Sigmoid colon (tissue), 7 donors: ENCODE data around the gene PARP14. TPM values are rescaled to one million over a fixed set of nuclear protein-coding genes. Genes with fewer than 3 reads are reported as not detected.

Experiments used
- DNase-seq: peaks from one replicate; pipeline ENCODE4 v3.0.0-alpha.2; 2019
- H3K27ac ChIP-seq, 4 donors: fragments of 200-600 bp; sonication (generic); one replicate each; pipeline ENCODE4 v1.5.1; 2016 to 2019; ENCODE audit warnings: mild to moderate bottlenecking in 1 of 4
- H3K27me3 ChIP-seq, 3 donors: fragments of 200-600 bp; sonication (generic); one replicate each; pipeline ENCODE4 v1.5.1; 2019; ENCODE audit warnings: mild to moderate bottlenecking in 1 of 3
- H3K36me3 ChIP-seq, 4 donors: fragments of 200-600 bp; sonication (generic); one replicate each; pipeline ENCODE4 v1.5.1; 2016 to 2019
- H3K4me1 ChIP-seq, 4 donors: fragments of 200-600 bp; sonication (generic); one replicate each; pipeline ENCODE4 v1.5.1; 2017 to 2019
- H3K4me3 ChIP-seq, 4 donors: fragments of 200-600 bp; sonication (generic); one replicate each; pipeline ENCODE4 v1.5.1; 2017 to 2019; ENCODE audit warnings: mild to moderate bottlenecking in 2 of 4, moderate library complexity in 1 of 4
- H3K9me3 ChIP-seq, 4 donors: fragments of 200-600 bp in 3 of 4; sonication (generic) in 3 of 4; one replicate each; pipeline versions ENCODE4 v1.5.1 to v1.6.1; 2013 to 2019
- CTCF ChIP-seq, 4 experiments: fragments of 450-650 bp in 3 of 4; fragments of 200-600 bp in 1 of 4; IDR thresholded peaks; one replicate each; pipeline ENCODE4 v1.5.1; 2016 to 2019; ENCODE audit warnings: antibody characterized with exemption in 4 of 4, mild to moderate bottlenecking in 3 of 4, moderate library complexity in 2 of 4
- EP300 ChIP-seq, 4 donors: sonication (generic); formaldehyde crosslinking; IDR thresholded peaks; one replicate each; pipeline ENCODE4 v1.6.1; 2017; ENCODE audit warnings: antibody characterized with exemption in 4 of 4
- POLR2A ChIP-seq, 2 donors: fragments of 450-650 bp; IDR thresholded peaks; one replicate each; pipeline ENCODE4 v1.6.1; 2016; ENCODE audit warnings: antibody characterized with exemption in 2 of 2, mild to moderate bottlenecking in 2 of 2, moderate library complexity in 2 of 2
- POLR2AphosphoS5 ChIP-seq, 4 donors: sonication (generic); formaldehyde crosslinking; IDR thresholded peaks; one replicate each; pipeline ENCODE4 v1.6.1; 2017; ENCODE audit warnings: antibody characterized with exemption in 4 of 4
- WGBS, 2 donors: extraction: QIAGEN DNeasy Blood & Tissue Kit; methylation state at CpG; one replicate each; pipeline ENCODE4 v1.1.7; 2013; 5-methylcytosine and 5-hydroxymethylcytosine counted together
- intact Hi-C: fragments of 100-400 bp; cut with DNase I; formaldehyde crosslinking; loops from one replicate; pipeline ENCODE4 v1.15.1; 2023
- polyA plus RNA-seq, 3 donors: library from polyadenylated mRNA; stranded (reverse); fragments of 200-250 nt; gene quantifications; one replicate each; pipeline ENCODE4 v1.2.3, GENCODE V29; 2013
- total RNA-seq, 4 donors: library from RNA; depleted of rRNA; stranded (reverse); fragments of >200 nt; gene quantifications; one replicate each; pipeline ENCODE4 v1.1.0, GENCODE V29; 2016
- donor health status: healthy with polysubstance abuse.
- donor health status: Bipolar disorder and iron deficiency.
- donor health status: healthy.

The PARP14 gene
- total and polyA plus RNA-seq, 7 donors, result 4.8 to 90.3 (median 41.7) TPM

GRCh38 chr3:122748347-122748746, 67.7 kb downstream of the PARP14 start:
- peaks cover 0 to 26% (median 6%) of the 10 kb centered on the region in 4 donors for H3K36me3 ChIP-seq
- WGBS, 2 donors, result 96 to 100% methylated on average over 1 of the region's 1 CpG
- no peaks in the 10 kb centered on the region for H3K9me3 ChIP-seq
- H3K4me1 ChIP-seq, result no peaks in the 10 kb centered on the region
- intact Hi-C loops, result no loop called here
- no peak overlapping the region for H3K27ac ChIP-seq
- no peak overlapping the region for H3K4me3 ChIP-seq
- H3K27me3 ChIP-seq, result no peaks in the 10 kb centered on the region
- TF ChIP-seq POLR2A (IDR thresholded peaks at IDR 0.05) (no peak), CTCF (IDR thresholded peaks at IDR 0.05) (no peak), POLR2AphosphoS5 (IDR thresholded peaks at IDR 0.05) (no peak), EP300 (IDR thresholded peaks at IDR 0.05) (no peak)
- no peak for DNase-seq

GRCh38 chr3:122754929-122755328, 74.3 kb downstream of the PARP14 start:
- Histone ChIP-seq H3K4me1 (no peaks in the 10 kb centered on the region), H3K9me3 (no peaks in the 10 kb centered on the region)
- WGBS, 2 donors, result 79 to 84% methylated on average over 5 of the region's 5 CpGs

GRCh38 chr3:122755491-122755890, 74.9 kb downstream of the PARP14 start:
- H3K27ac ChIP-seq, result no peak overlapping the region
- WGBS, 2 donors, result 96 to 97% methylated on average over 2 of the region's 2 CpGs

More at GRCh38 chr3:122754929-122755328, 74.3 kb downstream of the PARP14 start:
- H3K36me3 ChIP-seq, result peaks cover 0 to 43% (median 15%) of the 10 kb centered on the region in 4 donors
- no peak overlapping the region for H3K4me3 ChIP-seq
- no peak for TF ChIP-seq EP300 (IDR thresholded peaks at IDR 0.05)
- peak in 3 of 4 experiments; percentile 36 to 51 (median 47) for TF ChIP-seq CTCF (IDR thresholded peaks at IDR 0.05)
- no peaks in the 10 kb centered on the region for H3K27me3 ChIP-seq
- H3K27ac ChIP-seq, result no peak overlapping the region
- intact Hi-C loops, result no loop called here
- DNase-seq, result no peak

GRCh38 chr3:122758877-122759560, 78.4 kb downstream of the PARP14 start:
- Histone ChIP-seq H3K9me3 (no peaks in the 10 kb centered on the region), H3K4me3 (no peak overlapping the region), H3K27me3 (no peaks in the 10 kb centered on the region), H3K36me3 (peaks cover 0 to 13% (median 8%) of the 10 kb centered on the region in 4 donors), H3K27ac (no peak overlapping the region), H3K4me1 (peaks cover 0 to 9% (median 0%) of the 10 kb centered on the region in 4 donors)
- DNase-seq, result no peak
- no peak for TF ChIP-seq POLR2A (IDR thresholded peaks at IDR 0.05)
- intact Hi-C loops, result no loop called here
- WGBS, 2 donors, result 82 to 85% methylated on average over 3 of the region's 3 CpGs

More at GRCh38 chr3:122755491-122755890, 74.9 kb downstream of the PARP14 start:
- no peak for TF ChIP-seq POLR2A (IDR thresholded peaks at IDR 0.05)
- TF ChIP-seq CTCF (IDR thresholded peaks at IDR 0.05), result no peak
- no peak for TF ChIP-seq POLR2AphosphoS5 (IDR thresholded peaks at IDR 0.05)
- TF ChIP-seq EP300 (IDR thresholded peaks at IDR 0.05), result no peak
- Histone ChIP-seq H3K9me3 (no peaks in the 10 kb centered on the region), H3K4me3 (no peak overlapping the region), H3K36me3 (peaks cover 0 to 43% (median 15%) of the 10 kb centered on the region in 4 donors), H3K27me3 (no peaks in the 10 kb centered on the region), H3K4me1 (peaks cover 0 to 1% (median 0%) of the 10 kb centered on the region in 4 donors)
- no peak for DNase-seq
- intact Hi-C loops, result no loop called here

- H3K36me3 ChIP-seq, result no peaks in the 10 kb centered on the region
- no peak overlapping the region for H3K4me3 ChIP-seq
- no peaks in the 10 kb centered on the region for H3K27me3 ChIP-seq
- H3K9me3 ChIP-seq, result no peaks in the 10 kb centered on the region
- intact Hi-C loops, result no loop called here
- peaks cover 0 to 9% (median 0%) of the 10 kb centered on the region in 4 donors for H3K4me1 ChIP-seq
- 88 to 93% methylated on average over 3 of the region's 3 CpGs for WGBS, 2 donors
- TF ChIP-seq CTCF (IDR thresholded peaks at IDR 0.05) (no peak), POLR2A (IDR thresholded peaks at IDR 0.05) (no peak), POLR2AphosphoS5 (IDR thresholded peaks at IDR 0.05) (no peak), EP300 (IDR thresholded peaks at IDR 0.05) (no peak)
- no peak overlapping the region for H3K27ac ChIP-seq
- no peak for DNase-seq
Observed at GRCh38 chr3:122760453-122761271, 80.0 kb downstream of the PARP14 start.
